SH-SY5Y (cell line): ENCODE data around the gene HMBS.

Source experiments
- GATA2 ChIP-seq: IDR thresholded peaks from 2 replicates; pipeline ENCODE4 v1.6.1; 2011; ENCODE audit warnings: mild to moderate bottlenecking, low read depth, low read length
- GATA3 ChIP-seq: IDR thresholded peaks from 2 replicates; pipeline ENCODE4 v1.6.1; 2011; ENCODE audit warnings: low read depth, mild to moderate bottlenecking, low read length, moderate library complexity

- TF ChIP-seq GATA2 (no peak), GATA3 (no peak)
Observed at GRCh38 chr11:119112314-119113020, 27.8 kb downstream of the HMBS start.
